ENCODE measurements around the gene ELMO1. TPM values are rescaled to one million over a fixed set of nuclear protein-coding genes. Genes with fewer than 3 reads are reported as not detected.

ELMO1 gene
- total RNA-seq, 1 donor from 2014 or later = not detected

DNA sequence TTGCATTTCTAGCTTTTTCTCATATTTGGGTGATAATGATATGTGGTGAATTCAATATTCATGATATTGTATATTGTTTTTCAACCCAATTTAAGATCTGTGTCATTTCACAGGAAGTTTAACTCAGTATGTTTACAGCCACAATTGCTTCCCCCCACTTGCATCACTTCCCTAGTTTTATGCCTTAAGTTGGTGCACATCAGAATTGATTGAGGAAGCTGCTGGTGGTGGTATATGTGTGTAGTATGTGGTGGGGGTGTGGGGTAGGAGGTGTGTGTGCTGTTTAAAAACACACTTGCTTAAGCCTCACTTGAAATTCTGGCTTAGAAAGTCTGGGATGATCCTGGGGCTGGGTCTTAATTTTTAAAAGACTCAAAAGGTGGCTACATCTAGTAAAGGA lies 479.3 kb downstream of the ELMO1 start:
- peaks cover 2% of the 10 kb centered on the region for H3K4me1 Mint-ChIP-seq (ENCODE audit: unreplicated experiment)
- DNase-seq (ENCODE audit: extremely low spot score, unreplicated experiment) = no peak
- no peak overlapping the region for H3K27ac Mint-ChIP-seq (ENCODE audit: unreplicated experiment)
- H3K4me3 Mint-ChIP-seq (ENCODE audit: unreplicated experiment) = no peak overlapping the region
- no peaks in the 10 kb centered on the region for H3K9me3 Mint-ChIP-seq (ENCODE audit: unreplicated experiment)
- H3K27me3 Mint-ChIP-seq (ENCODE audit: unreplicated experiment) = peaks cover 13% of the 10 kb centered on the region
- H3K36me3 Mint-ChIP-seq (ENCODE audit: unreplicated experiment) = no peaks in the 10 kb centered on the region
- no peak for TF ChIP-seq CTCF (IDR thresholded peaks at IDR 0.05)

DNA sequence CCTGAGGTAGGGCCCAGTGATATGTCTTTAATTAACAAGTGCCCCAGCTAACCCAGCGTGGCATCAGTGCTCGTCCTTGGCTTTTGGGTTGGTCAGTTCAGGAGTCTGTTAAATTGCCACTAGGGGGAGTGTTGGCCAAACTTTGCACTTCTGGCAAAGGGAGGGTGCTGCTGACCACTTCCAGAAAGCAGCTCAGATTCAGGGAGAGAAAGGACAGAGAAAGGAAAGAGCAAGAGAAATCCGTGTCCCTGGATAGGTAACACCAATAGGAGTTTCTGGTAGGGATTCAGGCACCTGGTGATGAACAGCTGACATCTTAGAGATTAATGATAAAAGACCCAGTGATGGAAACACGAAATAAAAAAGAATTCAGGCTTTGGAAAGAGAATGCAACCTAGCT lies 481.3 kb downstream of the ELMO1 start:
- peak; percentile 85 for TF ChIP-seq CTCF (IDR thresholded peaks at IDR 0.05)
- peaks cover 13% of the 10 kb centered on the region for H3K27me3 Mint-ChIP-seq (ENCODE audit: unreplicated experiment)
- no peaks in the 10 kb centered on the region for H3K9me3 Mint-ChIP-seq (ENCODE audit: unreplicated experiment)
- peaks cover 2% of the 10 kb centered on the region for H3K4me1 Mint-ChIP-seq (ENCODE audit: unreplicated experiment)
- no peak overlapping the region for H3K4me3 Mint-ChIP-seq (ENCODE audit: unreplicated experiment)
- no peaks in the 10 kb centered on the region for H3K36me3 Mint-ChIP-seq (ENCODE audit: unreplicated experiment)
- DNase-seq (ENCODE audit: extremely low spot score, unreplicated experiment) = no peak
- no peak overlapping the region for H3K27ac Mint-ChIP-seq (ENCODE audit: unreplicated experiment)

DNA sequence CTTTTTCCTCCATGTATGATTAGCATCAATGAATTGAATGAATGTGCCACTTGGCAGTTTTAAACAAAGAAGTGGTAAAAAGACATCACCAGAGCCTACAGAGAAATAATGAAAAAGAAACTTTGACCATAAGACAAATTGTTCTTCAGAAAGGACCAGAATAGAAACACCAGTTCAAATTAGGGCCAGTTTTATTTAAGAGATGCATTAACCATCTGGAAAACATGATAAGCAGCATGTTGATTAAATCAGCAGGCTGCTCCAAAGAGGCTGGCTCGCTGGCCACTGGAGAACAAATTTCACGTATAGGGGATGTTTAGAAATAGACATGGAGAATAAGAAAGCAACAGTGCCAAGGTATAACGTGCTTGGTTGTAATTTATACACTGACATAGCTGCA lies 482.0 kb downstream of the ELMO1 start:
- DNase-seq (ENCODE audit: extremely low spot score, unreplicated experiment) = no peak
- no peak overlapping the region for H3K4me3 Mint-ChIP-seq (ENCODE audit: unreplicated experiment)
- no peaks in the 10 kb centered on the region for H3K36me3 Mint-ChIP-seq (ENCODE audit: unreplicated experiment)
- H3K27me3 Mint-ChIP-seq (ENCODE audit: unreplicated experiment) = peaks cover 13% of the 10 kb centered on the region
- peaks cover 2% of the 10 kb centered on the region for H3K4me1 Mint-ChIP-seq (ENCODE audit: unreplicated experiment)
- H3K9me3 Mint-ChIP-seq (ENCODE audit: unreplicated experiment) = no peaks in the 10 kb centered on the region
- TF ChIP-seq CTCF (IDR thresholded peaks at IDR 0.05) = no peak
- no peak overlapping the region for H3K27ac Mint-ChIP-seq (ENCODE audit: unreplicated experiment)

DNA sequence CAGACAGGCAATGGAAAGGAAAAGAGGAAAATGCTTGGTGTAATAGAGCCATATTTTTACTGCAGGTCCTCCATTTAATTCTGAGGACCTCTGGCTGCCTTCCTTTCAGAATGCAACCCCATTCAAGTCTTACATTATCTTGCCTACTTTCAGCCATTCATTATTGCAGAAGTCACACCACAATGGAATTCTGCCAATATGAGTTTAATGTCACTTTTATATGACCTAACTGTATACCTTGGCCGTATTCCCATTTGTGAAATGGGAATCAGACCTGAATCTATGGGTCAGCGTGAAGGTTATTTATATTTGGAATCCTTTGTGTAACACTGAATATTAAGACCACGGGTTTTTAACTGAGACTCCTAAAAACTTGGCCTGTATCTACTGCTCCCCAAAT lies 482.6 kb downstream of the ELMO1 start:
- Mint-ChIP-seq H3K27ac (ENCODE audit: unreplicated experiment) (no peak overlapping the region), H3K36me3 (ENCODE audit: unreplicated experiment) (no peaks in the 10 kb centered on the region), H3K27me3 (ENCODE audit: unreplicated experiment) (peaks cover 13% of the 10 kb centered on the region), H3K9me3 (ENCODE audit: unreplicated experiment) (no peaks in the 10 kb centered on the region), H3K4me1 (ENCODE audit: unreplicated experiment) (peaks cover 2% of the 10 kb centered on the region), H3K4me3 (ENCODE audit: unreplicated experiment) (no peak overlapping the region)
- no peak for DNase-seq (ENCODE audit: extremely low spot score, unreplicated experiment)
- TF ChIP-seq CTCF (IDR thresholded peaks at IDR 0.05) = no peak

DNA sequence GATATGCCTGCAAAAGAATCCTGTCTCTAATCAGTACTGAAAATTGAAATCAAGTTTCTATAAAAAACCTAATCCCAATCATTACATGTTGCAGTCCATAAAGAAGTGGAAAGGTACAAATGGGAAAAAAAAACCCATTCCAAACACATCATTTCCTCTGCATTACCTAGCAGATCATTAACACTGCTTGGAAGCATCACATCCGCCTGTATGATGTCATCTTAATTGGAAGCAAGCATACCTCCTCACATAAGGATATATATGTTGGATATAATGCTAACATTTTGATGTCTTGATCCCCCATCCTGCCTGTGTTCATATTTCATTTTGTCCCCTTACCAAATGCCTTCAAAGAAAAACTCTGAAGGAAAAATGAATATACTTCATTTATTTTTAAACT lies 483.0 kb downstream of the ELMO1 start:
- peaks cover 2% of the 10 kb centered on the region for H3K4me1 Mint-ChIP-seq (ENCODE audit: unreplicated experiment)
- H3K27ac Mint-ChIP-seq (ENCODE audit: unreplicated experiment) = no peak overlapping the region
- no peaks in the 10 kb centered on the region for H3K9me3 Mint-ChIP-seq (ENCODE audit: unreplicated experiment)
- H3K36me3 Mint-ChIP-seq (ENCODE audit: unreplicated experiment) = no peaks in the 10 kb centered on the region
- no peak for DNase-seq (ENCODE audit: extremely low spot score, unreplicated experiment)
- no peak overlapping the region for H3K4me3 Mint-ChIP-seq (ENCODE audit: unreplicated experiment)
- TF ChIP-seq CTCF (IDR thresholded peaks at IDR 0.05) = no peak
- H3K27me3 Mint-ChIP-seq (ENCODE audit: unreplicated experiment) = peaks cover 13% of the 10 kb centered on the region
